GM21360 (cell line): ENCODE data around the gene SORD.

Experiments used
- ATAC-seq: cut with Tn5 transposase; IDR thresholded peaks from one replicate; pipeline ENCODE4 v1.9.1; 2021; ENCODE audit warnings: mild to moderate bottlenecking, moderate library complexity; ENCODE audit not compliant: unreplicated experiment

SORD gene

DNA sequence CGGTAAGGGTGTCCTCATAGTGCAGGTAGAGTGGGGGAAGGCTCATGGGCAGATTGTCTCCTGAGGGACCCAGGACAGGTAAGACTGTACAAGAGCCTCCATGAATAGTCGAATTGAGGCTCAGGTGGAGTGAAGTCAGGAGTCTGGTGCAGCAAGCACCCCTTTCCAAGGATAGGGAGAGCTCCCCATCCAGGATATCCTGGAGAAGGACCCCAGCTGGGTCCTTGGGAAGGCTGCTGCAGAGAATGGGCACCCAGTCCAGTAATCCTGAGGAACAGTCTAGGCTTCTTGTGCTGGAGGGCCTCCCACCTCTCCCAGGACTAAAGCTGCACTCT, 91.7 kb downstream of the SORD start:
- no peak for ATAC-seq

- ATAC-seq: no peak
Measured at GRCh38 chr15:45115312-45115820, 92.4 kb downstream of the SORD start.

DNA sequence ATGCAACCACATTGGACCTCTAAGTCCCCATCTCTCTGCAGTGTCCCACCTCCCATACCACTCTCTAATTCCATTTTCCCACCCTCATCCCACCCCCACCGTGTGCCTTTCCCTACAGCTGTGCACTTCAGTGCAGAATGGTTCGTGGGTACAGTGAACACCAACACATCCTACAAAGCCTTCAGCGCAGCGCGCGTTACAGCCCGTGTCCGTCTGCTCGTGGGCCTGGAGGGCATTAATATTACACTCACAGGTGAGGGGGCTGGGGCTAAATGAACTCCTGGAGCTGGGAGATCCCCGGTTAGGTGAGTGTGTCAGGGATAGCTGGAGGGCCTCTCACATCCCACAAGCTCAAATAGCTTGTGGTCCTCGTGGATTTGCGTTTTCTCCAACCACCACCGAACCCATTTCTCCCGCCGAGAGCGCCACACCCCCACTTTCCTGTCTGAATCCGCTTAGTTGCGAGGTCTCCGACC, 93.0 kb downstream of the SORD start:
- no peak for ATAC-seq

- ATAC-seq: no peak
Measured at GRCh38 chr15:45116482-45117307, 93.7 kb downstream of the SORD start.

DNA sequence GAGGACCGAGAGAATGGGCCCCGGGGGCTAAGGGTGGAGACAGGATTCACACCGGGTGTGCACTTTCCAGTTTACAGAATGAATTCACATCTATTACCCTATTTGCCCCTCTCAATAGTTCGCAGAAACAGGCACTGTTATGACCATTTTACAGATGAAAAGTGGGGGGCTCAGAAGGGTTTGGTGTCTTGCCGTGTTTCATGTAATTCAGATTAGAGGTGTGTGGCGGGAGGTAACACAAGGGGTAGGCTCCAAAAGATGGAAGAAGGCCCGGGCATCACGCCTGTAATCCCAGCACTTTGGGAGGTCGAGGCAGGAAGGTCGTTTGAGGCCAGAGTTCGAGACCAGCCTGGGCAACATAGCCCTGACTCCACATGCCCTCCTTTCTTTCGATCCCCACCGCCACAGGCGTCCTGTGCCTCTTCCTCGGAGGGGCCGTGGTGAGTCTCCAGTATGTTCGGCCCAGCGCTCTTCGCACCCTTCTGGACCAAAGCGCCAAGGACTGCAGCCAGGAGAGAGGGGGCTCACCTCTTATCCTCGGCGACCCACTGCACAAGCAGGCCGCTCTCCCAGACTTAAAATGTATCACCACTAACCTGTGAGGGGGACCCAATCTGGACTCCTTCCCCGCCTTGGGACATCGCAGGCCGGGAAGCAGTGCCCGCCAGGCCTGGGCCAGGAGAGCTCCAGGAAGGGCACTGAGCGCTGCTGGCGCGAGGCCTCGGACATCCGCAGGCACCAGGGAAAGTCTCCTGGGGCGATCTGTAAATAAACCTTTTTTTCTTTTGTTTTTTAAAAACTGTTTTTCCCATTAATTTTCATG, 94.5 kb downstream of the SORD start:
- no peak for ATAC-seq

DNA sequence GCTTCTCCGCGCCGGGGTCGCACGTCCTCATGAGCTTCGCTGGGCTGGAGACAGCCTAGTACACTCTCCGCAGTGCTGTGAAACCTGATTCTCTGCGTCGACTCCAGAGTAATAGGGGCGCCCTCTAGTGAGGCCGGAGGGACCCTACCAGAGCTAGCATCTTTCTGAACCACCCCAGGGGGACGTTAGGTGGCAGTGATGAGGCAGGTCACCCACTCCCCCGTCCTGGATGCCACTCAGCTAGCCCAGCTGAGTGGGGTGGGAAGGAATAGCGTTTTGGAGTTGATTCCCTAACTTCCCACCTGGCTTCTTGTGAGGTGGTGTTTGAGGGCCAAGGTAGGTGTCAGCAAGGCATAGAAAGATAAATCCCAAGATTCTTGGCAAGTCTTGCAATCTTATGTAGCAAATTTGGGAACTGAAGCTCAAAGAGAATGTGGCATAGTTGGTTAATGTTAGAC, 95.2 kb downstream of the SORD start:
- ATAC-seq: peak; percentile 91

GRCh38 chr15:45118996-45119395, 96.0 kb downstream of the SORD start:
- ATAC-seq: no peak

- ATAC-seq: no peak
Measured at GRCh38 chr15:45120081-45120972, 97.3 kb downstream of the SORD start.

DNA sequence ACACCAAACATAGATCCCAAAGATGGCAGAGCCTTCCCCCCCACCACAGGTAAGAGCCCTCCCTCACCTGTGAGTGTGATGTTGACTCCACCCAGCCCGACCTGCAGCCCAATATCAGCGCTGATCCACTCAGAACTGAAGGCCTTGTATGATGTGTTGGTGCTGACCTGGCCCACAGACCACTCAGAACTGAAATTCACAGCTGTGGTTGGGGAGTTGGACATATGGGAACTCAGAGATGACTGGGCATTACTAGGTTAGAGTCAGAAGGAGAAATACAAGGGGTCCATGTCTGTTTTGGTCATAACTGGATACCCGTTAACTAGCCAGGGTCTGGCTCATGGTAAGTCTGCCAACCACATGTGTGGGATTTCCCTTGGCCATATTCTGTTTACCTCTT, 98.0 kb downstream of the SORD start:
- no peak for ATAC-seq

- no peak for ATAC-seq
Measured at GRCh38 chr15:45121706-45122417, 98.9 kb downstream of the SORD start.

DNA sequence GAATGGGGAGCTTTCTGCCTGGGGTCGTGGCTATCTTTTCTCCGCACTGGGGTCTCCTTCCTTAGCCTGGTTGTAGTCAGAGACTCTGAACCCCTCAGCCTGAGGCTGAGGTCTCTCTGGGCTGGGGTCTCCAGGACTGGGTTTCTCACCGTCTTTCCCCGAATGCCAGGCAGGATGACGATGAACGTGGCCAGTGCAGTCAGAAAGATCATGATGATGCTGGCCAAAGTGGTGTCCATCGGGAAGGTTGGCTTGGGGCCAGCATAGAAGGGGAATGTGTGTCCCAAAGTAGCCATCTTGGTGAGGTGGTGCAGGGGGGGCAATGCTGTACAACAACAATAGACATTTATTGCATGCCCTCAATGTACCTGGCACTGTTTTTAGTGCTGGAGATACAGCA, 99.7 kb downstream of the SORD start:
- ATAC-seq: no peak

DNA sequence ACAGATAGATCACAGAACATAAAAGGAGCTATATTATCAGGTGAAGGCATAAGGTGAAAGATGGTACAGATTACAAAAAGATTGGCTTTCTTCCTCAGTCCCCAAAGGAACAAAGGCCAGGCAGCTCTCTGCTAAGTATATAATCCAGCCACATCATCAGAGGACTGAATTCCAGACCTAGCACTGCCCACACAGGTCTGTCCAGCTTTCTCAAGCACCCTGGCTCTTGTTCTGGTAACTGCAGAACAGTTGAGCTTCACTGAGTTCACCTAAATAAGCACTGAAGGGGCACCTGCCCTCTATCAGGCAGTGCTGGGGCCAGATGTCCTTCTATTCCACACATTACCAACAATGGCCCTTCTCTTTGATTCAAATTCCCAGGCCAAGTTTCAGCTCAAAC, 100.4 kb downstream of the SORD start:
- ATAC-seq: no peak

DNA sequence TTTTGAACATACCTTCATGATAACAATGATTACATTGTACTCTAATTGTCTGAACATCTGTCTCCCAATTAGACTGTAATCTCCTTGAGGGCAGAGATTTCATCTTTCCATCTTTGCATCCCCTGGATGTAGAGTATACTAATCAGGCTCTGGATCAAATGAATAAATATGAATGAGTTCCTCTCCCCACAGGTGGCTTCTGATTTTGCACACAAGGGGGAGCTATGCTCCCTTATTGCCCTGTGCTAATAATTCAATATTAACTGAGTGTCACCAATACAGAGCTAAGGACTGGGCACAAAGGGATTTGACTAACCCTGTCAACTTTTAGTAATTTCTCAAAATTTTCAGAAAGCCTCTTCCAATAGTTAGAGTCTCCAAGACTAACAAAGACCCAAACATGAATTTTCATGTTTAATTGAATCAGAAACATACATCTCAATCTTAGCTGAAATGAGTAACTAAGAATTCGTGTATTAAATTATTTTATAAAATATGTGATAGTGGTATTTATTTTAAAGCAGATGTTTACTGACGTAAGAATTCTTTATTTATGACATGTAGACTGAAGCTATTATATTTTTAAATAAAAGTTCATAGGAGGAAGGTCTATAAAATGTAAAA, 103.7 kb downstream of the SORD start:
- no peak for ATAC-seq
